Peyer's patch (tissue), 4 donors: ENCODE data around the gene MTIF3.

Experiments
- CTCF ChIP-seq, 6 experiments: fragments of 450-650 bp in 4 of 6; fragments of 200-600 bp in 2 of 6; sonication (generic) in 1 of 6; IDR thresholded peaks; one replicate each; pipeline ENCODE4 v1.5.1; 2017 to 2019; ENCODE audit warnings: antibody characterized with exemption in 6 of 6, mild to moderate bottlenecking in 3 of 6, moderate library complexity in 1 of 6
- POLR2A ChIP-seq, 2 donors: fragments of 450-650 bp; IDR thresholded peaks; one replicate each; pipeline ENCODE4 v1.5.1; 2017; ENCODE audit warnings: antibody characterized with exemption in 2 of 2, mild to moderate bottlenecking in 2 of 2, moderate library complexity in 2 of 2

GRCh38 chr13:27474751-27475268 lies 24.4 kb upstream of the MTIF3 start:
- TF ChIP-seq CTCF (IDR thresholded peaks at IDR 0.05) (no peak), POLR2A (IDR thresholded peaks at IDR 0.05) (no peak)
